Ectodermal cell (in vitro differentiated cells): ENCODE measurements around the gene SUGT1. TPM values are rescaled to one million over a fixed set of nuclear protein-coding genes. Genes with fewer than 3 reads are reported as not detected.
"Not testable (repeated sequence)": the region's sequence is repeated elsewhere in the genome, so short reads cannot be mapped to it uniquely, and the experiment has no call there.

Source experiments
- H3K27ac ChIP-seq: 2 replicates; pipeline ENCODE4 v1.7.0; 2013; ENCODE audit warnings: mild to moderate bottlenecking, low read depth, low read length; ENCODE audit not compliant: insufficient read depth, poor library complexity, severe bottlenecking
- H3K27me3 ChIP-seq: 2 replicates; pipeline ENCODE4 v1.7.0; 2013; ENCODE audit warnings: mild to moderate bottlenecking, low read length; ENCODE audit not compliant: insufficient read depth, control insufficient read depth, poor library complexity, severe bottlenecking
- H3K36me3 ChIP-seq: one replicate; pipeline ENCODE4 v1.7.0; 2013; ENCODE audit warnings: low read length; ENCODE audit not compliant: control insufficient read depth, insufficient read depth
- H3K4me1 ChIP-seq: one replicate; pipeline ENCODE4 v1.7.0; 2013; ENCODE audit warnings: low read length; ENCODE audit not compliant: control insufficient read depth, insufficient read depth
- H3K4me3 ChIP-seq: 2 replicates; pipeline ENCODE4 v1.7.0; 2013; ENCODE audit warnings: low read depth, low read length, control low read depth; ENCODE audit not compliant: insufficient read depth
- H3K9me3 ChIP-seq: 2 replicates; pipeline ENCODE4 v1.7.0; 2013; ENCODE audit warnings: mild to moderate bottlenecking, low read length, moderate library complexity; ENCODE audit not compliant: control insufficient read depth
- WGBS, 2 experiments: methylation state at CpG; one replicate each; pipeline ENCODE4 v1.1.7; 2013; ENCODE audit warnings: missing lambda C conversion rate in 2 of 2; 5-methylcytosine and 5-hydroxymethylcytosine counted together
- polyA plus RNA-seq, 4 experiments: library from polyadenylated mRNA; stranded (reverse); fragments of 50-300 nt; gene quantifications; one replicate each; pipeline ENCODE4 v1.2.3, GENCODE V29; 2013

SUGT1 gene
- 65.7 TPM for polyA plus RNA-seq (2013, experiment 1 of 4)
- 59.8 TPM for polyA plus RNA-seq (2013, experiment 2 of 4)
- polyA plus RNA-seq (2013, experiment 3 of 4) = 52.7 TPM
- polyA plus RNA-seq (2013, experiment 4 of 4) = 57.1 TPM

DNA sequence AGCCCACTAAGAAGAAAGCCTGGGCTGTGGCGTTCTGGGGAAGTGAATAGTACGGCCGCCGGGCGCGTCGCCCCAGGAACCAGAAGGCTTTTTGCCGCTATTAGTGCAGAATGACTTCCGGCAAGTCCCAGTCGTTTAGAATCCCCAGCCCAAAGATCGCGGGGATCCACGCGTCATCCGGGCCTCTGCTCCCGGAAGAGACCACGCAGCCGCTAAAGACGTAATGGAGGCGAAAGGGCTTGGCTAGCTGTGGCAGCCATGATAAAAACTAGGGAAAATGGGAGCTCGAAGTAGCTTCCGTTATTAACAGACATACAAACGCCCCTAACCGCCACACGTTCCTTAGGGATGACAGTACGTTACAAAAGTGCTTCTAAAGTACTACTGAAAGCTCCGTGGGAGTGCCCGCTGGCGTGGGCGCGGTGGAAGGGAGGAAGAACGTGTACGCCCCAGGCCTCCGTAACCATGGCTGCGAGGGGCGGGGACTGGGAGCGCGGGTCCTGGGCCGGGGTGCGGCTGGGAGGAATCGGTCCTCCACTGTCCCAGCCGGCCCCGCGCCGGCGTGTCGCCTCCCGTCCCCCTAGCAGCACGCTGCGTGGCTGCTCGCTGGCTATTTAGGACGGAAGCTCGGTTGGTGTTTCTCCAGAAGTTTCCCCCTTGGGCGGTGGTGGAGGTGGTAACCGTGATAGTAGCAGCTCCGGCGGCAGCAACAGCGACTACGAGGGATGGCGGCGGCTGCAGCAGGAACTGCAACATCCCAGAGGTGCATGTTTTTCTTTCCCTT, at the start of gene SUGT1:
Gene SUGT1 (plus strand): TSS at position 641 of the 784 bp plus-strand sequence. CDS start 85 bp downstream, at position 726.
- Histone ChIP-seq H3K4me3 (peak within 1 kb of the TSS; percentile 91), H3K27ac (peak within 1 kb of the TSS; percentile 100), H3K9me3 (no peaks in the 10 kb centered on the region), H3K27me3 (no peaks in the 10 kb centered on the region), H3K4me1 (peaks cover 4% of the 10 kb centered on the region), H3K36me3 (peaks cover 2% of the 10 kb centered on the region)
- 0% methylated on average over 61 of the region's 61 CpGs for WGBS, 2 experiments

DNA sequence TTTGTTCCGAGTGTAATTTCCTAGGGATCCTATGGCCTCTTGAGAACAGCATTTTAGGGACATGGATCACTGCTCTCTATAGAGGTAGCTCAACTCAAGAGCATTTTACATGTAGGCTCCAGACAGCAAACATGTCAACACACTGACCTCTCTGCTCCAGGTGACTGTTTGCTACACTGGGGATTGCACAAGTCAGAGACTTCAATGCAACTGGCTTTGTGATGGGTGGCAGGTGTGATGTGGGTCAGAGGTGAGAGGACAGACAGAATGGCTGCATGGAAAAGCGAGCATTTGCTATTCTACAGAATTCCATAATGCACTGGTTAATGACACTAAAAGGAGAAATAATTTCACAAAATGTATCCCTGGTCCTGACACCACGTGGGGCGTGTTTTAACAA, 49.3 kb upstream of the SUGT1 start:
- not testable (repeated sequence) for H3K4me3 ChIP-seq, H3K27ac ChIP-seq, H3K4me1 ChIP-seq, H3K9me3 ChIP-seq, H3K36me3 ChIP-seq, H3K27me3 ChIP-seq
- WGBS, 2 experiments = 93 to 97% methylated on average over 1 of the region's 4 CpGs

DNA sequence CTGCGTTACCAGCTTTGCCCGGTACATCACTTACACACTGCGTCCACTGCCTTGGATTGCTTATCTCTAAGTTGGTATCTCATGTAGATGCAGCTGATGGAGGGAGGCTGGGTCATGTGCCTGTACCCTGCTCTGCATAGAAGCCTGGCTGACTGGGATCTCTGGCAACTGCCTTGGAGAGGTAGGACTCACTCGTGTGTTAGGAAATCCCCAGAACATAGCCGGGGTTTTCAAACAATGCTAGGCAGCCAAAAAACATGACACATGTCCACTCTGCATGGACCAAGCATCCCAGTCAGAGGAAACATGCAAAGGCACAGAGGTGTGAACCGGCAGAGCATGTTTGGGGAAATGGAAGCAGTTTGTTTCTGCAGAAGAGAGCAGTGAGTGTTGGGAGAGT, 46.5 kb upstream of the SUGT1 start:
- not testable (repeated sequence) for H3K27me3 ChIP-seq, H3K4me1 ChIP-seq, H3K36me3 ChIP-seq, H3K9me3 ChIP-seq, H3K27ac ChIP-seq, H3K4me3 ChIP-seq
- WGBS, 2 experiments = 93 to 94% methylated on average over 6 of the region's 6 CpGs

DNA sequence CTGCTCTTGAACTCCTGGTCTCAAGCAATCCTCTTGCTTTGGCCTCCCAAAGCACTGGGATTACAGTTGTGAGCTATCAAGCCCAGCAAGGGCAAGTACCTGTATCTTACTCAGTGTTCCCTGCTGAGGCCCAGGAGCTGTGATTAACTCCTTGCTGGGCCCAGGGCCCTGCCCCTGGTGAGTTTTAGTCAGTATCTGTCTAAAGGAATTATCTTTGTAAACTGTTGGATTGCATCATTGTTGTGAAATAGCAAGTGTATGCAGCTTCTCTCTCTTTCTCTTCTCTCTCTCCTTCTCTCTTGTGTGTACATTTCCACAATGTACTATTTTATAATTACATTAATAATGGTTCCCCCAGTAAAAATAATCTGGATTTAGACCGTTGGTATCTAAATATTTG, 45.8 kb upstream of the SUGT1 start:
- not testable (repeated sequence) for H3K4me1 ChIP-seq, H3K36me3 ChIP-seq, H3K9me3 ChIP-seq, H3K4me3 ChIP-seq, H3K27ac ChIP-seq, H3K27me3 ChIP-seq
- no CpG with 5 or more reads among the region's 1 CpG for WGBS, 2 experiments

DNA sequence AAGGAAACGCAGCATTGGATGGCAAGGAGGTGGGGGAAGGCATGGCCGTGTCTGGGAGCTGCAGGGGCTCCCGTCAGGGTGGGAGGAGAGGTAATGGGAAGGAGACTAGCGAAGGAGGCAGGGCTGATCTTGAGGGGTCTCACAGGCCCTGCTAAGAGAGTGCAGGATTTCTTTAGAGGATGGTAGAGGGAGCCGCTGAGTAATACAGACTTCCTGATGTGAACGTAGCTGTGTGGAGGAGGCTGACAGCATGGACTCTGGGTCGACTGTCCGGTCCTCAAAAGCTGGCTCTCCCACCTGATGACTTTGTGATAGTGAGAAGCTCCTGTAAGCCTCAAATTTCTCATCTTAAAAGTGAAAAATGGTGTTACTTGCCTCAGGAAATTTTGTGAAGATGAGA, 44.5 kb upstream of the SUGT1 start:
- not testable (repeated sequence) for H3K27me3 ChIP-seq, H3K27ac ChIP-seq, H3K36me3 ChIP-seq, H3K9me3 ChIP-seq, H3K4me1 ChIP-seq, H3K4me3 ChIP-seq
- 42 to 46% methylated on average over 6 to 8 of the region's 8 CpGs for WGBS, 2 experiments

DNA sequence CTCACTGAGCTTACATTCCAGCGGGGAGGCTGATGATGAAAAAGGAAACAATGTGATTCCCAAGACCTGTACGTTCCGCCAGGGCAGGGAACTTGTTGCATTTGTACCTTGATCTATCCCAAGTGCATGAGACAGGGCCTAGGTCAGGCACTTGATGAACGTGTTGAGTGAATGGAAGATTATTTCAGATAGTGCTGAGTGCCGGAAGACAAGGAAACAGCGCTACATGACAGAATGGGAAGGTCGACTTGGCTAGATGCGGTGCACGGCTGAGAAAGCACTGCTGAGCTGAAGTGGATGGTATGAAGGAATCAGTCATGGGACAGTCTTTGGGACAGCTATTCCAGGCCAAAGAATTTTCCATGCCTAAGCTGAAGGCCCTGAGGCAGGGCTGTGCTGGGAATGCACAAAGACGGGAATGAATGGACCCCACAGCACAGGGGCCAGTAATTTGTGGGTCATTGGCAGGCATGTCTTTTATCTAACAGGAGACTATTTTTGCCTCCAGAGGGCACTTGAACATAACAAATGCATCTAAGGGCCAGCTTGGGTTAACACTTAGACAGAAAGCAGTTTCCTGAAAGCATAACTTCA, 43.5 kb upstream of the SUGT1 start:
- H3K27ac ChIP-seq, H3K4me1 ChIP-seq, H3K27me3 ChIP-seq, H3K4me3 ChIP-seq, H3K9me3 ChIP-seq, H3K36me3 ChIP-seq: not testable (repeated sequence)
- 85 to 88% methylated on average over 10 of the region's 10 CpGs for WGBS, 2 experiments

DNA sequence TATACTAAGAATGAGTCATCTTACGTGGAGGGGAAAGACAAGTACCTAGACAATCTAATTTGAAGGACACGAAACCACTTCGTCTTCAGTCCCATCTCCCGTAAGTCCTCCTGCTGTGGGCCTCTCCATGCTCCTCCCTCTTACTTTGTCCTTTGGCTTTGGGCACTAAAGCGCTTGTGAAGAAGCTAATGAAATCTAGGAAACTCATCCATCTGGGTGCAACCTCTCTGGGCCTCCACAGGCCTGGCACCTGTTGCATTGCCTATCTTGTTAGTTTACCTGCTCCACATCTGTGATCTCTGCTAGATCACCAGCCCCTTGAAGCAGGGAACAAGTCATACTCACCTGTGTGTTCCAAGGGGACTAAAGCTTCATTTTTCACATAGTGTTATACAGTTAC, 42.5 kb upstream of the SUGT1 start:
- not testable (repeated sequence) for H3K4me3 ChIP-seq, H3K27ac ChIP-seq, H3K9me3 ChIP-seq, H3K36me3 ChIP-seq, H3K27me3 ChIP-seq, H3K4me1 ChIP-seq
- 85 to 87% methylated on average over 4 of the region's 5 CpGs for WGBS, 2 experiments

DNA sequence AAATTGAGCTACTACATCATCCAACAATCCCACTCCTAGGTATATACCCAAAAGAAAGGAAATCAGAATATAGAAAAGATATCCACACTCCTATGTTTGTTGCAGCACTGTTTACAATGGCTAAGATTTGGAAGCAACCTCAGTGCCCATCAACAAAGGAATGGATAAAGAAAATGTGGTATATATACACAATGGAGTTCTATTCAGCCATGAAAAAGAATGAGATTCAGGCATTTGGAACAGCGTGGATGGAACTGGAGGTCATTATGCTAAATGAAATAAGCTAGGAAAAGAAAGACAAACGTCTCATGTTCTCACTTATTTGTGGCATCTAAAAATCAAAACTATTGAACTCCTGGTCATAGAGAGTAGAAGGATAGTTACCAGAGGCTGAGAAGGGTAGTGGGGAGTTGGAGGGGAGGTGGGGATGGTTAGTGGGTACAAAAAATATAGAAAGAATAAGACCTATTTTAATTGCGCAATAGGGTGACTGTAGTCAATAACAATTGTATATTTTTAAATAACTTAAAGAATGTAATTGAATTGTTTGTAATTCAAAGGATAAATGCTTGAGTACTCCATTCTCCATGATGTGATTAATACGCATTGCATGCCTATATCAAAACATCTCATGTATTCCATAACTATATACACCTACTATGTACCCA, 37.4 kb upstream of the SUGT1 start:
- Histone ChIP-seq H3K4me1 (peaks cover 3% of the 10 kb centered on the region), H3K36me3 (no peaks in the 10 kb centered on the region), H3K9me3 (no peaks in the 10 kb centered on the region), H3K27me3 (no peaks in the 10 kb centered on the region), H3K27ac (no peak overlapping the region), H3K4me3 (no peak overlapping the region)
- WGBS, 2 experiments = 91 to 96% methylated on average over 2 to 3 of the region's 4 CpGs

DNA sequence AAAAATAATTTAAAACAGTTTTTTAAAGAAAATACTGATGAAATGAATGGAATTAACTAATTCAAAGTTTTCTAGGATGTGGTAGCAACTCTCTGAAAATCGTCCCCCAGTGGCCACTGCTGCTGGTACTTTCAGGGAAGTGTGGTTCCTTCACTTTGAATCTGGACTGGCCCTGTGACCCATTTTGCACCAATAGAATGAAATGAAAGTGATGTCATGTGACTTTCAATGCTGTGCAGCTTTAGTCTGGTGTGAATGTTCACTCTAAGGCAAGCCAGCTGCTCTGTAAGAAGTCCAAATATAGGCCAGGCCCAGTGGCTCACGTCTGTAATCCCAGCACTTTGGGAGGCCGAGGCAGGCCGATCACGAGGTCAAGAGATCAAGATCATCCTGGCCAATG, 36.8 kb upstream of the SUGT1 start:
- 93 to 96% methylated on average over 5 of the region's 5 CpGs for WGBS, 2 experiments
- H3K27ac ChIP-seq = no peak overlapping the region
- no peak overlapping the region for H3K4me3 ChIP-seq
- no peaks in the 10 kb centered on the region for H3K27me3 ChIP-seq
- no peaks in the 10 kb centered on the region for H3K9me3 ChIP-seq
- H3K36me3 ChIP-seq = no peaks in the 10 kb centered on the region
- H3K4me1 ChIP-seq = peaks cover 3% of the 10 kb centered on the region
